ENCODE measurements around the gene SCAF4.

Gene SCAF4

GRCh38 chr21:31636874-31637273 lies 95.0 kb downstream of the SCAF4 start:
- TF ChIP-seq CEBPB (IDR thresholded peaks at IDR 0.05): no peak
- TF ChIP-seq YY1 (IDR thresholded peaks at IDR 0.05; ENCODE audit: low read depth): no peak
- TF ChIP-seq EP300 (IDR thresholded peaks at IDR 0.05; ENCODE audit: borderline replicate concordance): no peak
- no peak for TF ChIP-seq TEAD4 (IDR thresholded peaks at IDR 0.05)
- TF ChIP-seq, protein P1, sequence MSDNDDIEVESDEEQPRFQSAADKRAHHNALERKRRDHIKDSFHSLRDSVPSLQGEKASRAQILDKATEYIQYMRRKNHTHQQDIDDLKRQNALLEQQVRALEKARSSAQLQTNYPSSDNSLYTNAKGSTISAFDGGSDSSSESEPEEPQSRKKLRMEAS (IDR thresholded peaks at IDR 0.05): no peak
- TF ChIP-seq RAD21 (IDR thresholded peaks at IDR 0.05; ENCODE audit: low read depth): no peak

DNA sequence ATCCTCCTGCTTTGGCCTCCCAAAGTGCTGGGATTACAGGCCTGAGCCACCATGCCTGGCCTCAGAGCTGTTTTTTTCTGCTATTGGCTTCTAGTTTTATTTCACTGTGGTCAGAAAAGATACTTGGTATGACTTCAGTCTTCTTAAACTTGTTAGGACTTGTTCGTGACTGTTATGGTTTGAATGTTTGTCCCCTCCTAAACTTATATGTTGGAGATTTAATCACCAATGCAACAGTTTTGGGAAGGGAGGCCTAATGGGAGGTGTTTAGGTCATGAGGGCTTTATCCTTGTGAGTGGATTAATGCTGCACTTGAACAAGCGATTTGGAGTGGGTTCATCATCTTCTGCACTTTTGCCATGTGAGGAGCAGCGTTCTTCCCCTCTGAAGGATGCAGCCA lies 96.9 kb downstream of the SCAF4 start:
- TF ChIP-seq CREB1 (IDR thresholded peaks at IDR 0.05; ENCODE audit: low read depth) (no peak), RAD21 (IDR thresholded peaks at IDR 0.05; ENCODE audit: low read depth) (no peak), EP300 (IDR thresholded peaks at IDR 0.05; ENCODE audit: borderline replicate concordance) (no peak), USF1 (IDR thresholded peaks at IDR 0.05) (no peak), ZBTB7A (IDR thresholded peaks at IDR 0.05; ENCODE audit: low read depth) (no peak), FOXM1 (IDR thresholded peaks at IDR 0.05; ENCODE audit: borderline replicate concordance, low read depth) (no peak), CEBPB (IDR thresholded peaks at IDR 0.05) (no peak), NFIC (IDR thresholded peaks at IDR 0.05) (no peak), EGR1 (IDR thresholded peaks at IDR 0.05) (no peak), TEAD4 (IDR thresholded peaks at IDR 0.05) (no peak)
- TF ChIP-seq, protein P2, sequence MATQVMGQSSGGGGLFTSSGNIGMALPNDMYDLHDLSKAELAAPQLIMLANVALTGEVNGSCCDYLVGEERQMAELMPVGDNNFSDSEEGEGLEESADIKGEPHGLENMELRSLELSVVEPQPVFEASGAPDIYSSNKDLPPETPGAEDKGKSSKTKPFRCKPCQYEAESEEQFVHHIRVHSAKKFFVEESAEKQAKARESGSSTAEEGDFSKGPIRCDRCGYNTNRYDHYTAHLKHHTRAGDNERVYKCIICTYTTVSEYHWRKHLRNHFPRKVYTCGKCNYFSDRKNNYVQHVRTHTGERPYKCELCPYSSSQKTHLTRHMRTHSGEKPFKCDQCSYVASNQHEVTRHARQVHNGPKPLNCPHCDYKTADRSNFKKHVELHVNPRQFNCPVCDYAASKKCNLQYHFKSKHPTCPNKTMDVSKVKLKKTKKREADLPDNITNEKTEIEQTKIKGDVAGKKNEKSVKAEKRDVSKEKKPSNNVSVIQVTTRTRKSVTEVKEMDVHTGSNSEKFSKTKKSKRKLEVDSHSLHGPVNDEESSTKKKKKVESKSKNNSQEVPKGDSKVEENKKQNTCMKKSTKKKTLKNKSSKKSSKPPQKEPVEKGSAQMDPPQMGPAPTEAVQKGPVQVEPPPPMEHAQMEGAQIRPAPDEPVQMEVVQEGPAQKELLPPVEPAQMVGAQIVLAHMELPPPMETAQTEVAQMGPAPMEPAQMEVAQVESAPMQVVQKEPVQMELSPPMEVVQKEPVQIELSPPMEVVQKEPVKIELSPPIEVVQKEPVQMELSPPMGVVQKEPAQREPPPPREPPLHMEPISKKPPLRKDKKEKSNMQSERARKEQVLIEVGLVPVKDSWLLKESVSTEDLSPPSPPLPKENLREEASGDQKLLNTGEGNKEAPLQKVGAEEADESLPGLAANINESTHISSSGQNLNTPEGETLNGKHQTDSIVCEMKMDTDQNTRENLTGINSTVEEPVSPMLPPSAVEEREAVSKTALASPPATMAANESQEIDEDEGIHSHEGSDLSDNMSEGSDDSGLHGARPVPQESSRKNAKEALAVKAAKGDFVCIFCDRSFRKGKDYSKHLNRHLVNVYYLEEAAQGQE (IDR thresholded peaks at IDR 0.05; ENCODE audit: low read depth): no peak

GRCh38 chr21:31629972-31630711 lies 101.8 kb downstream of the SCAF4 start:
- TF ChIP-seq CEBPB (IDR thresholded peaks at IDR 0.05) (no peak), NFIC (IDR thresholded peaks at IDR 0.05) (peak; percentile 82)

DNA sequence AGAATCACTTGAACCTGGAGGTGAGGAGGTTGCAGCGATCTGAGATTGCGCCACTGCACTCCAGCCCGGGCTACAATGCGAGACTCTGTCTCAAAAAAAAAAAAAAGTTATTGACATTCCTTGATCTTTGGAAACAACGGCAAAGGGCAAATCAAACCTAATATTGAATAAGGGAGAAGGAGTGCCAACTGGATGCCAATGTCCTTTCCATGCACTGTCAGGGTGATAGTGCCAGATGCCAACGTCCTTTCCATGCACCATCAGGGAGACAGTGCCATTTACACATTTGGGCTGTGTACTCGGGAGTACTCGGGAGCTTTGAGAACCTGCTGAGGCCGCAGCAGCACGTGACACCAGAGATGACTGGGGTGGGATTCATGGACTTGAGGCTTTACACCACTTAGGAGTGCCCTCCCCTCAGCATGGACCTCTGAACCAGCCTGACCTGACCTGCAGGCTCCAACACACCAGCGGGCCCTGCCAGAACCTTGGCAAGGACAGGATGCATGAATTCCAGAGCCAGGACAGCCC lies 106.9 kb downstream of the SCAF4 start:
- TF ChIP-seq TAF1 (IDR thresholded peaks at IDR 0.05; ENCODE audit: low read depth): no peak

DNA sequence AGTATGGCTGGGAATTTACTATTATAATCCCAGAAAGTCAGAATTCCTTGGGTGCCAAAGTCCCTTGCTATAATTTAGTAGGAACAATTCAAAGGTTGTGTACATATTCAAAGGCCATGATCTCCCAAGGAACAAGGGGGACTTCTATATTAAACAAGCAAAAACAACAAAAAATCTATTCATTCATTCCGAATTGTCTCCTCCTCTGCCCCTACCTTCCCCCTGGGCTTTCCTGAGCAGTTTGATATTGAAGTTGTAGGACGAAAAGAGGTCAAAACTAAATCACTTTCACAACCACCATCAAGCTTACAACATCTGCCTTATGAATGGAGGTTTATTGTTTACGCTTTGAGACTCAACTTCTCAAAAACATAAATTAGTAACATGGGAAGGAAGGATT lies 107.7 kb downstream of the SCAF4 start:
- no peak for TF ChIP-seq EGR1 (IDR thresholded peaks at IDR 0.05)
- TF ChIP-seq YY1 (IDR thresholded peaks at IDR 0.05; ENCODE audit: low read depth): no peak
- TF ChIP-seq, protein P2 (IDR thresholded peaks at IDR 0.05; ENCODE audit: low read depth): no peak
- TF ChIP-seq USF1 (IDR thresholded peaks at IDR 0.05): no peak
- no peak for TF ChIP-seq FOXM1 (IDR thresholded peaks at IDR 0.05; ENCODE audit: borderline replicate concordance, low read depth)
- TF ChIP-seq NFIC (IDR thresholded peaks at IDR 0.05): no peak
- TF ChIP-seq TCF12 (IDR thresholded peaks at IDR 0.05; ENCODE audit: low read depth): no peak
- no peak for TF ChIP-seq TAF1 (IDR thresholded peaks at IDR 0.05; ENCODE audit: low read depth)
- no peak for TF ChIP-seq CREB1 (IDR thresholded peaks at IDR 0.05; ENCODE audit: low read depth)
- TF ChIP-seq TEAD4 (IDR thresholded peaks at IDR 0.05): no peak
- no peak for TF ChIP-seq ZBTB7A (IDR thresholded peaks at IDR 0.05; ENCODE audit: low read depth)
- TF ChIP-seq, protein P1 (IDR thresholded peaks at IDR 0.05): no peak

DNA sequence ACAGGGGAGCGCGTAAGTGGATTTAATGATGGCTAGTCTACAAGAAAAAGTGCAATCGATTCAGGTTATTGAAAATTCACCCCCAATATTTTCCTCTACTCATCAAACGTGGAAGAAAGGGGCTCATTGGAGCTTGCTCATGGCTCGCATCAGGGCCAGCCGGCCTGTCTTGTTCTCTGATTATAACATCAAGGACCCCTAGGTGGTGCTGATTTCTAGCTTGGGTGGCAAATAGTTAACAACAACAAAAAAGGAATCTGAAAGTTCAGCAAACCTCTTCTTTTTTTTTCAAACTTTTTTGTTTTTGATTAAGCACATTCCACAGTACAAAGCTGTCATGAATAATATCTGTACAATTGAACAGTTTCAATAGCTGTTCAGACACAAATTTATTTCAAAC lies 108.3 kb downstream of the SCAF4 start:
- no peak for TF ChIP-seq YY1 (IDR thresholded peaks at IDR 0.05; ENCODE audit: low read depth)
- no peak for TF ChIP-seq TAF1 (IDR thresholded peaks at IDR 0.05; ENCODE audit: low read depth)
- no peak for TF ChIP-seq EP300 (IDR thresholded peaks at IDR 0.05; ENCODE audit: borderline replicate concordance)
- TF ChIP-seq FOXM1 (IDR thresholded peaks at IDR 0.05; ENCODE audit: borderline replicate concordance, low read depth): no peak
- no peak for TF ChIP-seq ZBTB7A (IDR thresholded peaks at IDR 0.05; ENCODE audit: low read depth)
- no peak for TF ChIP-seq NFIC (IDR thresholded peaks at IDR 0.05)
- TF ChIP-seq, protein P2 (IDR thresholded peaks at IDR 0.05; ENCODE audit: low read depth): no peak
- TF ChIP-seq CREB1 (IDR thresholded peaks at IDR 0.05; ENCODE audit: low read depth): no peak
- no peak for TF ChIP-seq CEBPB (IDR thresholded peaks at IDR 0.05)
